IMR-90 (cell line): ENCODE data around the gene SIRT2. TPM values are rescaled to one million over a fixed set of nuclear protein-coding genes. Genes with fewer than 3 reads are reported as not detected.

Source experiments
- ATAC-seq: fragments of 200-7000 bp; cut with Tn5 transposase; 2 replicates; pipeline ENCODE4 v1.9.1; 2020; ENCODE audit warnings: low read depth, mild to moderate bottlenecking, moderate library complexity
- BruUV-seq: library from RNA; stranded (reverse); fragments of 400-500 nt; replicated peaks from 2 replicates; lab custom pipeline; 2021; lab: Mats Ljungman, UMichigan
- CTCF ChIA-PET: fragments of 300-600 bp; formaldehyde crosslinking; extraction: SDS; loops from one replicate; lab custom pipeline; 2021; ENCODE audit warnings: antibody characterized with exemption; lab: Yijun Ruan, JAX
- POLR2A ChIA-PET: fragments of 300-600 bp; sonication (Branson Sonifier 250); formaldehyde crosslinking; loops from one replicate; lab custom pipeline; 2022; ENCODE audit warnings: antibody characterized with exemption; ENCODE audit not compliant: unreplicated experiment; lab: Charles Lee
- DNase-seq: peaks from one replicate; pipeline ENCODE4 v3.0.0; 2013
- H2AFZ ChIP-seq: replicated peaks from 2 replicates; pipeline ENCODE3; 2013; ENCODE audit warnings: low read length, mild to moderate bottlenecking; ENCODE audit not compliant: poor library complexity
- H2AK5ac ChIP-seq: 2 replicates; pipeline ENCODE4 v1.6.1; 2013; ENCODE audit warnings: low read depth, low read length, inconsistent platforms
- H2AK9ac ChIP-seq: replicated peaks from 2 replicates; pipeline ENCODE3; 2013; ENCODE audit warnings: mild to moderate bottlenecking, low read depth, low read length, moderate library complexity; ENCODE audit not compliant: poor library complexity
- H2BK120ac ChIP-seq: 2 replicates; pipeline ENCODE4 v1.6.1; 2013; ENCODE audit warnings: low read depth, low read length, inconsistent platforms
- H2BK15ac ChIP-seq: 3 replicates; pipeline ENCODE4 v1.6.1; 2013; ENCODE audit warnings: low read depth, low read length, inconsistent platforms
- H2BK20ac ChIP-seq: 2 replicates; pipeline ENCODE4 v1.6.1; 2013; ENCODE audit warnings: low read depth, mild to moderate bottlenecking, inconsistent platforms, low read length, moderate library complexity
- H2BK5ac ChIP-seq: 2 replicates; pipeline ENCODE4 v1.6.1; 2013; ENCODE audit warnings: mild to moderate bottlenecking, low read depth, low read length, inconsistent platforms; ENCODE audit not compliant: poor library complexity, severe bottlenecking
- H3K14ac ChIP-seq: replicated peaks from 2 replicates; pipeline ENCODE4 v1.6.1; 2013; ENCODE audit warnings: low read depth, low read length, inconsistent platforms
- H3K18ac ChIP-seq: 2 replicates; pipeline ENCODE4 v1.6.1; 2013; ENCODE audit warnings: low read depth, low read length, control low read depth
- H3K23ac ChIP-seq: 2 replicates; pipeline ENCODE4 v1.6.1; 2013; ENCODE audit warnings: low read depth, low read length, inconsistent platforms
- H3K27ac ChIP-seq: 2 replicates; pipeline ENCODE4 v1.5.1; 2013; ENCODE audit warnings: mild to moderate bottlenecking, control low read depth, low read length; ENCODE audit not compliant: insufficient read depth
- H3K27me3 ChIP-seq: 2 replicates; pipeline ENCODE4 v1.6.1; 2013; ENCODE audit warnings: low read length; ENCODE audit not compliant: control insufficient read depth, insufficient read depth
- H3K36me3 ChIP-seq: 2 replicates; pipeline ENCODE4 v1.6.1; 2013; ENCODE audit warnings: low read length, mixed read lengths; ENCODE audit not compliant: control insufficient read depth, insufficient read depth
- H3K4ac ChIP-seq: 2 replicates; pipeline ENCODE4 v1.6.1; 2013; ENCODE audit warnings: low read depth, low read length, inconsistent platforms
- H3K4me1 ChIP-seq: 2 replicates; pipeline ENCODE4 v1.6.1; 2013; ENCODE audit warnings: low read length, mixed read lengths; ENCODE audit not compliant: control insufficient read depth, insufficient read depth
- H3K4me2 ChIP-seq: 2 replicates; pipeline ENCODE4 v1.6.1; 2013; ENCODE audit warnings: low read depth, mild to moderate bottlenecking, control low read depth, low read length, moderate library complexity
- H3K4me3 ChIP-seq: 2 replicates; pipeline ENCODE4 v1.5.1; 2013; ENCODE audit warnings: low read depth, mild to moderate bottlenecking, control low read depth, low read length, moderate library complexity; ENCODE audit not compliant: insufficient read depth
- H3K56ac ChIP-seq: 2 replicates; pipeline ENCODE4 v1.6.1; 2013; ENCODE audit warnings: low read length, inconsistent platforms; ENCODE audit not compliant: insufficient read depth; ENCODE audit errors: extremely low read depth
- H3K79me1 ChIP-seq, 2 experiments: 2 replicates each; pipeline ENCODE4 v1.6.1; 2013; ENCODE audit warnings: low read length in 2 of 2, inconsistent platforms in 1 of 2, low read depth in 1 of 2
- H3K9ac ChIP-seq: 2 replicates; pipeline ENCODE4 v1.6.1; 2013; ENCODE audit warnings: low read depth, low read length, control low read depth
- H3K9me1 ChIP-seq: 2 replicates; pipeline ENCODE4 v1.6.1; 2013; ENCODE audit warnings: low read length, inconsistent platforms; ENCODE audit not compliant: insufficient read depth
- H3K9me3 ChIP-seq: 2 replicates; pipeline ENCODE4 v1.6.1; 2013; ENCODE audit warnings: low read length; ENCODE audit not compliant: control insufficient read depth, insufficient read depth
- H4K20me1 ChIP-seq: 2 replicates; pipeline ENCODE4 v1.6.1; 2013; ENCODE audit warnings: low read length, inconsistent platforms; ENCODE audit not compliant: insufficient read depth
- H4K5ac ChIP-seq: 2 replicates; pipeline ENCODE4 v1.6.1; 2013; ENCODE audit warnings: mild to moderate bottlenecking, low read depth, low read length, control low read depth
- H4K8ac ChIP-seq, 2 experiments: 2 replicates each; pipeline ENCODE4 v1.6.1; 2013; ENCODE audit warnings: low read depth in 2 of 2, low read length in 2 of 2, control low read depth in 1 of 2, inconsistent platforms in 1 of 2
- H4K91ac ChIP-seq: 2 replicates; pipeline ENCODE4 v1.6.1; 2013; ENCODE audit warnings: low read depth, low read length, inconsistent platforms; ENCODE audit not compliant: insufficient read depth
- BHLHE40 ChIP-seq: fragments of 150-350 bp; IDR thresholded peaks from 2 replicates; pipeline ENCODE4 v1.6.1; 2016; ENCODE audit warnings: mild to moderate bottlenecking, low read depth, low read length
- CEBPB ChIP-seq: IDR thresholded peaks from 2 replicates; pipeline ENCODE4 v1.6.1; 2012; ENCODE audit warnings: low read depth, low read length, improper control_type of control experiment
- CHD1 ChIP-seq: IDR thresholded peaks from 2 replicates; pipeline ENCODE4 v1.6.1; 2012; ENCODE audit warnings: low read depth, low read length, improper control_type of control experiment
- CTCF ChIP-seq: conservative IDR thresholded peaks from 2 replicates; pipeline ENCODE4 v1.5.1; 2012; ENCODE audit warnings: mild to moderate bottlenecking, low read depth, low read length, improper control_type of control experiment
- ELK1 ChIP-seq: fragments of 150-350 bp; IDR thresholded peaks from 2 replicates; pipeline ENCODE4 v1.6.1; 2016; ENCODE audit warnings: low read depth, mild to moderate bottlenecking, low read length, moderate library complexity, borderline replicate concordance
- FOS ChIP-seq: fragments of 150-350 bp; IDR thresholded peaks from 2 replicates; pipeline ENCODE4 v1.6.1; 2016; ENCODE audit warnings: low read depth, low read length
- MAFK ChIP-seq: IDR thresholded peaks from 2 replicates; pipeline ENCODE4 v1.6.1; 2012; ENCODE audit warnings: low read depth, low read length, improper control_type of control experiment
- MAZ ChIP-seq: IDR thresholded peaks from 2 replicates; pipeline ENCODE4 v1.6.1; 2012; ENCODE audit warnings: low read depth, mild to moderate bottlenecking, low read length, improper control_type of control experiment, moderate library complexity, borderline replicate concordance
- MXI1 ChIP-seq: IDR thresholded peaks from 2 replicates; pipeline ENCODE4 v1.6.1; 2012; ENCODE audit warnings: low read depth, mild to moderate bottlenecking, low read length, moderate library complexity, borderline replicate concordance
- NFE2L2 ChIP-seq: fragments of 150-350 bp; IDR thresholded peaks from 2 replicates; pipeline ENCODE4 v1.6.1; 2016; ENCODE audit warnings: low read depth, mild to moderate bottlenecking, low read length
- POLR2A ChIP-seq: IDR thresholded peaks from 2 replicates; pipeline ENCODE4 v1.6.1; 2012; ENCODE audit warnings: mild to moderate bottlenecking, low read depth, low read length
- RAD21 ChIP-seq: IDR thresholded peaks from 2 replicates; pipeline ENCODE4 v1.6.1; 2012; ENCODE audit warnings: low read length, improper control_type of control experiment
- RCOR1 ChIP-seq: IDR thresholded peaks from 2 replicates; pipeline ENCODE4 v1.6.1; 2012; ENCODE audit warnings: mild to moderate bottlenecking, low read length, improper control_type of control experiment; ENCODE audit not compliant: insufficient replicate concordance
- RFX5 ChIP-seq: IDR thresholded peaks from 2 replicates; pipeline ENCODE4 v1.8.0; 2012; ENCODE audit warnings: low read depth, mild to moderate bottlenecking, low read length, moderate library complexity
- SMC3 ChIP-seq: fragments of 150-350 bp; IDR thresholded peaks from 2 replicates; pipeline ENCODE4 v1.6.1; 2016; ENCODE audit warnings: low read depth, mild to moderate bottlenecking, antibody characterized with exemption, low read length, moderate library complexity
- USF2 ChIP-seq: fragments of 150-350 bp; IDR thresholded peaks from 2 replicates; pipeline ENCODE4 v1.6.1; 2017; ENCODE audit warnings: mild to moderate bottlenecking, antibody characterized with exemption, low read length, low read depth
- WGBS, 2 experiments: methylation state at CpG; one replicate each; pipeline versions ENCODE4 v1.1.5 to v1.1.7; 2013; ENCODE audit warnings: missing lambda C conversion rate in 2 of 2; ENCODE audit not compliant: insufficient read length in 1 of 2; ENCODE audit errors: extremely low coverage in 2 of 2; 5-methylcytosine and 5-hydroxymethylcytosine counted together
- dilution Hi-C: fragments of 300-500 bp; cut with HindIII; formaldehyde crosslinking; loops from one replicate; pipeline ENCODE4 v1.14.3; 2018; ENCODE audit warnings: low sequenced_read_pairs; ENCODE audit not compliant: unreplicated experiment
- in situ Hi-C: fragments of 300-500 bp; cut with MboI; formaldehyde crosslinking; loops from 3 replicates; pipeline ENCODE4 v1.14.3; 2019; ENCODE audit warnings: low sequenced_read_pairs, inconsistent platforms, mixed read lengths
- intact Hi-C: fragments of 100-400 bp; cut with micrococcal nuclease; formaldehyde crosslinking; loops from 2 replicates; pipeline ENCODE4 v1.10.0; 2022
- polyA plus RNA-seq, 3 experiments: library from polyadenylated mRNA; depleted of rRNA; stranded (reverse); fragments of >200 nt; gene quantifications; 2 replicates each; pipeline ENCODE4 v1.2.3, GENCODE V29; 2012; ENCODE audit warnings: low replicate concordance in 1 of 3
- total RNA-seq: library from RNA; depleted of rRNA; stranded (reverse); fragments of >200 nt; gene quantifications from 2 replicates; pipeline ENCODE4 v1.2.3, GENCODE V29; 2012

Gene SIRT2
- total and polyA plus RNA-seq, 2 of the 4 experiments (the other 2 are of a cell fraction) = 43.0 to 50.0 TPM

GRCh38 chr19:38907670-38908069, 8.3 kb upstream of the SIRT2 start:
- no peak for ATAC-seq

More at GRCh38 chr19:38907670-38908069, 8.3 kb upstream of the SIRT2 start:
- Histone ChIP-seq H3K9ac (no peak overlapping the region), H3K14ac (no peak overlapping the region), H4K91ac (no peak overlapping the region), H4K5ac (no peak overlapping the region), H2AK5ac (no peak overlapping the region), H3K4me1 (no peaks in the 10 kb centered on the region), H2AFZ (no peak overlapping the region), H3K36me3 (peaks cover 25% of the 10 kb centered on the region), H3K79me1 (peaks cover 0 to 9% of the 10 kb centered on the region in 2 experiments; a peak in 2 of 4 replicates), H3K9me1 (no peaks in the 10 kb centered on the region), H3K56ac (no peak overlapping the region), H3K9me3 (no peaks in the 10 kb centered on the region; the same call in 1 of the 2 replicates), H2BK5ac (no peak overlapping the region), H2AK9ac (no peak overlapping the region), H3K4me2 (no peak overlapping the region), H4K20me1 (no peaks in the 10 kb centered on the region; the same call in 1 of the 2 replicates), H2BK120ac (no peak overlapping the region), H2BK20ac (no peak overlapping the region), H3K4ac (no peak overlapping the region), H3K27me3 (peaks cover 4% of the 10 kb centered on the region; the same call in 1 of the 2 replicates), H3K23ac (no peak overlapping the region), H3K27ac (no peak overlapping the region), H3K18ac (no peak overlapping the region), H2BK15ac (no peak overlapping the region), H3K4me3 (no peak overlapping the region), H4K8ac (no peak overlapping the region)
- 99% methylated on average over 9 of the region's 12 CpGs; no CpG with 5 or more reads in 1 of the 2 experiments for WGBS, 2 experiments
- CTCF ChIA-PET = no interaction called here
- dilution Hi-C loops (no loop called here), in situ Hi-C loops (loop anchor here (25.0 kb wide), 1 partner anchor 170 kb away; the partner anchor contains the start of gene CAPN12), intact Hi-C loops (no loop called here)
- no peak for DNase-seq
- POLR2A ChIA-PET = no interaction called here
- BruUV-seq = no TSS peak
- TF ChIP-seq CHD1 (no peak), POLR2A (no peak), CTCF (no peak), MXI1 (no peak), BHLHE40 (no peak), USF2 (no peak), NFE2L2 (no peak), SMC3 (no peak), ELK1 (no peak), RAD21 (no peak), RFX5 (no peak), MAZ (no peak), CEBPB (no peak), FOS (no peak), MAFK (no peak), RCOR1 (no peak)
